ENCODE results near the gene SLC35B1.

Gene SLC35B1

DNA sequence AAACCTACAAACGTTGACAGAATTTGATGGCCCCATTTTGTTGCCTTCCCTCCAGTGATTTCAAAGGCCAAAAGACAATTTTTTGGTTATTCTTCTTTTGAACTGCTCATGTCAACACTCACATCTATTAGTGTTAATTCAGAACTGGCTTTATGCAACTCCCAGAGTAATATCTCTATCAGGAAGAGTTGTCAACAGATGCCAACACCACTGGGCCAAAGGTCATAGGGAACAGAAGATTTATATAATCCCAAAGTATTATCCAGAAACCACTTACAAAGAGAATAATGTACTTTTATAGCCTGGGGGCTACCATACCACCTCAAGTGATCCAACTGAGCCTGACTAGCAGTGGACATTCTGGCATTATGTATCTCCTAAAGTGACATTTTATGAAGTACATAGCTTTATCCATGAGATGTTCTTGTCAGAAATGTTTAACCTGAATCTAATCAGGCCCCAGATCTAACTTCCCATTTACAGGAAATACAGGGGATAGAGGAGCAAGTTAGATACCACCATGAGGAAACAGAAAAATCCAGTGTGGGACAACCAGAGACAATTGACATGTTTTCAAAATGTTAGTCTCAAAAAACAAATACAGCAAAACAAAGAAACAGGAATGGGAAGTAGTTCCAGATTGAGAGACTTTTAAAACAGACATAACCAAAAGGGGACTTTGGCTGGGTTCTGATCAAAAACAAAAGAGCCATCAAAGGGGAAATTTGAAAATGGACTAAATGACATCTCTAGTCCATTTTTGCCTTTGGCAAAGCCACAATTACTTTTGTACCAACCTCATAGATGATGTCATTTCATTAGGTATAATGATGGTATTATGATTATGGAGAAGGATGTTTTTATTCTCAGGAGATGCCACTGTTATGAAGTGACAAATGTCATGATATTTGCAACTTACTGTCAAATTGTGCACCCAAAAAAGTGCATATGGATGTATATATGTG is 37.7 kb upstream of the SLC35B1 start:
- peak overlapping the region; percentile 98; the same call in 1 of the 2 replicates for H3K4me3 ChIP-seq (ENCODE audit: low read length)
- no peak for TF ChIP-seq ZNF274 (IDR thresholded peaks at IDR 0.05; ENCODE audit: low read depth, low read length)

GRCh38 chr17:49742166-49742638 is 34.4 kb upstream of the SLC35B1 start:
- TF ChIP-seq ZNF274 (IDR thresholded peaks at IDR 0.05; ENCODE audit: low read depth, low read length) = no peak
- H3K4me3 ChIP-seq (ENCODE audit: low read length) = peak overlapping the region; percentile 54; the same call in 1 of the 2 replicates

- peak overlapping the region; percentile 58; the same call in 1 of the 2 replicates for H3K4me3 ChIP-seq (ENCODE audit: low read length)
- TF ChIP-seq ZNF274 (IDR thresholded peaks at IDR 0.05; ENCODE audit: low read depth, low read length) = no peak
Measured at GRCh38 chr17:49741692-49742076, 33.9 kb upstream of the SLC35B1 start.

DNA sequence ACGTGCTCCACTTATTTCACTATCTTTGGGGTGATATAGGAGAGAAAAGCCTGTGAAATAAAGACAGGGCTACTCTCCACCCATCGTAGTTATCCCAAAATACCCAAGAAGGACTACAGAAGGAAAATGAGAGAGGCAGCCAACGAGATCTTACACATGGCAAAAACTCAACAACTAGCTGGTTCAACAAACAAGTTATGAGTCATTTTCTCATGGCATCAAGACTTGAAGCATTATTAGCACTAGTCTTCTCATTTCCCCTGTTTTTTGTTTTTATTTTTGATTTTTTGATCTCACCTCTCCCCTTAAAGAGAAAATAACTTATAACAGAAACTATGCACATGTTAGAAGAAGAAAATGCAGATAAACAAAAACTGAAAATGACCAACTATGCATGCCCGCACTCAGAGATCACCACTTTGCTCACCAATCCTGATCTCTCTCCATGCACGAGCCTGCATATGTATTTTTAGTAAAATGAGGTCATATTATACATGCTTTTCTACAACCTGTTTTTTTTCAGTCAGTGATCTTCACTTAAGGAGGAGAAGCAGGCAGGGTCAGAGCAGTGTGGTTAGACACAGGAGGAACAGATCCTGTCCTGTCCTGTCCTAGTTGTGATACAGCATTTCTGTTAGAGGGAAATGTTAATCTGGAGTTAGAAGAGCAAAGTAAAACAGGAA is 33.4 kb upstream of the SLC35B1 start:
- H3K4me3 ChIP-seq (ENCODE audit: low read length) = peak overlapping the region; percentile 58; the same call in 1 of the 2 replicates
- TF ChIP-seq ZNF274 (IDR thresholded peaks at IDR 0.05; ENCODE audit: low read depth, low read length) = no peak

- peak overlapping the region; percentile 29; the same call in 1 of the 2 replicates for H3K4me3 ChIP-seq (ENCODE audit: low read length)
- TF ChIP-seq ZNF274 (IDR thresholded peaks at IDR 0.05; ENCODE audit: low read depth, low read length) = no peak
Measured at GRCh38 chr17:49739641-49740271, 32.0 kb upstream of the SLC35B1 start.

DNA sequence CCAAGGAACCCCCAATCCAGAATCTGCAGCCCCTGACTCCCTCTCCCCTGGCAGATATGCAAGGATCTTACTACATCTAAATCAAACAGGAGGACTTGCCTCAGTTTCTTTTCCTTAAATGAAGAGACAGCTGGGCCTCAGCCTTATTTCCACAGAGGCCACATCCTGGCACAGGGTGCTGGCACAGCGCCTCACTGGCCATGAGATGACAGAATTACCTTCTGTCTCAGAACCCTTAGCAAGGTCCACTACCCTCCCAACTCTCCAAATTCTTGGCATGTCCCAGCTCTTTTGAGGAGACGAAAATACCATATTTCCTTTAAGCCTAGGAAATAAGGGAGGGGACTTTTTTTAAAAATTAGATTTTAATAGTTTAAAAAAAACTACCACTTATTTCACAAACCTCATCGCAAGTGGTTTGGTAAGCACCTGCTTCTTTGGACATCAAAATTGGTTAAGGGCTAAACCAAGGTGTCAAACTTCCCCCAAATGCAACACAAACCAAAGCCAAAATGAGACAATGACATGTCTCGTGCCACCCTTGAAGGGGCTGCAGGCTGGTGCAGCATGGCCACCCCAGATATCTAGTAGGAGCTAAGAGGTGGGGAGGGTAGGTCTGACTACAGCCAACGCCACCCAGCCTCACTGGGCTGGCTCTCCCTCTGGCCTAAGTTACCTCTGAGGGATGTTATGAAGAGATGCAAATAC is 30.8 kb upstream of the SLC35B1 start:
- TF ChIP-seq ZNF274 (IDR thresholded peaks at IDR 0.05; ENCODE audit: low read depth, low read length) = no peak
- no peak overlapping the region; the same call in 1 of the 2 replicates for H3K4me3 ChIP-seq (ENCODE audit: low read length)

GRCh38 chr17:49734515-49735490 is 27.0 kb upstream of the SLC35B1 start:
- TF ChIP-seq ZNF274 (IDR thresholded peaks at IDR 0.05; ENCODE audit: low read depth, low read length) = no peak
- H3K4me3 ChIP-seq (ENCODE audit: low read length) = no peak overlapping the region

DNA sequence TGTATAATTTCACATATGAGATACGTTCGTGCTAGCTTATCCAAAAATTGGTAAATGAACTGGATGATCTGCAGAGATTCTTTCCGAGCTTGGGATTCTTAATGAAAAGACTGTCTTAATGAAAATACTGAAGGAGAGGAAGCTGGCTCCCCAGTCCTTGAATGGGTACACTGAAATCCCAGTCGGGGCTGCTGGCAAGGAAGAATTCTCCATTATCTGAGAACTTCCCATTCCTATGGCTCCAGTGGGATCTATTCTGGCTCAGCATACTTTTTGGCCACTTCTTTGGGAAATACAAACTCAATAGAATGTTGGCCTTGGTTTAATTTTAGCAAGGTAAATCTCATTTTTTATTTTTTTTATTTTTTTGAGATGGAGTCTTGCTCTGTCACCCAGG is 23.7 kb upstream of the SLC35B1 start:
- no peak overlapping the region for H3K4me3 ChIP-seq (ENCODE audit: low read length)
- TF ChIP-seq ZNF274 (IDR thresholded peaks at IDR 0.05; ENCODE audit: low read depth, low read length) = no peak

GRCh38 chr17:49730785-49731434 is 23.1 kb upstream of the SLC35B1 start:
- no peak overlapping the region for H3K4me3 ChIP-seq (ENCODE audit: low read length)
- no peak for TF ChIP-seq ZNF274 (IDR thresholded peaks at IDR 0.05; ENCODE audit: low read depth, low read length)

DNA sequence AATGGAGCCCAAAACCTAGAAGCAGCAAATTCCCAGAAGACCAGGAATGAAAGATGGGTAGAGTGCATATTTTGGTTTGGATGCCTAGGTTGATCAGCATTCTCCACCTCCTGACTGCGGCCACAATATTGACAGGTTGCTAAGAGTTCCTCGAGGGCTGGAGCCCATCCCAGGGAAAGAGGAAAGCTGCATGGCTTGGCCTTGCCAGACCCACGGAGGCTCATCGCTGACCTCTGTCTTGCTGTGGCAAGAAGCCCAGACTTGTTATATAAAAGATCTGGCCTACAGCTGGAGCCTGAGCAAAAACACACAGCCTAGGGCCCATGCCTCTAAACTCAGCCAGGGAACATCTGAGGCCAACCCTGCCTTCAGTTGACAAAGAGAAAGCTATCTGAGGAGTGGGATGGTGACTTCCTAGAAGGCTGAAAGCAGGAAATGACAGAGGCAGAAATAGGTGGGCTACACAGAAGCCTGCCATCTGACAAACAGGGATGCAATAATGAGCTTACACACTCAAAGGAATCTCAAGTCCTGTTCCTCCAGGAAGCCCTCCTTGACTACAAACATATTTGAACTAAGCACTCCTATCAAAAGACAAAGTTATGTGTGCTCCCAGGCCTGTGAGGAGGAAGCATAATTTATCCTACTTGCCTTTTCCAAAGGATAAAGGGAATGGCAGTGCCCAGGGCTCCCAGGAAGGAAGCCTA is 22.5 kb upstream of the SLC35B1 start:
- no peak for TF ChIP-seq ZNF274 (IDR thresholded peaks at IDR 0.05; ENCODE audit: low read depth, low read length)
- H3K4me3 ChIP-seq (ENCODE audit: low read length) = no peak overlapping the region

GRCh38 chr17:49729069-49729468 is 21.3 kb upstream of the SLC35B1 start:
- no peak for TF ChIP-seq ZNF274 (IDR thresholded peaks at IDR 0.05; ENCODE audit: low read depth, low read length)
- H3K4me3 ChIP-seq (ENCODE audit: low read length) = no peak overlapping the region
